ENCODE measurements around the gene AP4S1.

The AP4S1 gene

GRCh38 chr14:31138301-31138700, 112.9 kb downstream of the AP4S1 start:
- DNase-seq (ENCODE audit: low spot score), result no peak

GRCh38 chr14:31139301-31139847, 113.9 kb downstream of the AP4S1 start:
- no peak for DNase-seq (ENCODE audit: low spot score)

DNA sequence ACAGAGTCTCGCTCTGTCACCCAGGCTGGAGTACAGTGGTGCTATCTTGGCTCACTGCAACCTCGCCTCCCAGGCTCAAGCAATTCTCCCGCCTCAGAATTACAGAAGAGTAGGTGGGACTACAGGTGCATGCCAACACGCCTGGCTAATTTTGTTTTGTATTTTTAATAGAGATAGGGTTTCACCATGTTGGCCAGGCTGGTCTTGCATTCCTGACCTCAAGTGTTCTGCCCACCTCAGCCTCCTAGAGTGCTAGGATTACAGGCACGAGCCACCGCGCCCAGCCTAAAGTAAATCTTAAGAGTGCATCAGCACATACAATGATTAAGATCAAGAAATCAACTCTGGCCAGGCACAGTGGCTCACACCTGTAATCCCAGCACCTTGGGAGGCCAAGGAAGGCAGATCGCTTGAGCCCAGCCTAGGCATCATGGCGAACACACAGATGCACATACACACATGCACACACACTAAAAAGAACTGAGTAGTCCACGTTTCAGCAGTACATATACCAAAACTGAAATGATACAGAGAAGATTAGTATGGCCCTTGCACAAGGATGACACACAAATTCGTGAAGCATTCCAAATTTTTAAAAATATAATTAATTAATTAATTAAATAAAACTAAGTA, 117.1 kb downstream of the AP4S1 start:
- DNase-seq (ENCODE audit: low spot score), result no peak
